Measurements from ENCODE around the gene APBA1.

Gene APBA1

GRCh38 chr9:69574057-69574456 is 98.1 kb downstream of the APBA1 start:
- TF ChIP-seq, protein P1, sequence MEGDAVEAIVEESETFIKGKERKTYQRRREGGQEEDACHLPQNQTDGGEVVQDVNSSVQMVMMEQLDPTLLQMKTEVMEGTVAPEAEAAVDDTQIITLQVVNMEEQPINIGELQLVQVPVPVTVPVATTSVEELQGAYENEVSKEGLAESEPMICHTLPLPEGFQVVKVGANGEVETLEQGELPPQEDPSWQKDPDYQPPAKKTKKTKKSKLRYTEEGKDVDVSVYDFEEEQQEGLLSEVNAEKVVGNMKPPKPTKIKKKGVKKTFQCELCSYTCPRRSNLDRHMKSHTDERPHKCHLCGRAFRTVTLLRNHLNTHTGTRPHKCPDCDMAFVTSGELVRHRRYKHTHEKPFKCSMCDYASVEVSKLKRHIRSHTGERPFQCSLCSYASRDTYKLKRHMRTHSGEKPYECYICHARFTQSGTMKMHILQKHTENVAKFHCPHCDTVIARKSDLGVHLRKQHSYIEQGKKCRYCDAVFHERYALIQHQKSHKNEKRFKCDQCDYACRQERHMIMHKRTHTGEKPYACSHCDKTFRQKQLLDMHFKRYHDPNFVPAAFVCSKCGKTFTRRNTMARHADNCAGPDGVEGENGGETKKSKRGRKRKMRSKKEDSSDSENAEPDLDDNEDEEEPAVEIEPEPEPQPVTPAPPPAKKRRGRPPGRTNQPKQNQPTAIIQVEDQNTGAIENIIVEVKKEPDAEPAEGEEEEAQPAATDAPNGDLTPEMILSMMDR (IDR thresholded peaks at IDR 0.05) = no peak

DNA sequence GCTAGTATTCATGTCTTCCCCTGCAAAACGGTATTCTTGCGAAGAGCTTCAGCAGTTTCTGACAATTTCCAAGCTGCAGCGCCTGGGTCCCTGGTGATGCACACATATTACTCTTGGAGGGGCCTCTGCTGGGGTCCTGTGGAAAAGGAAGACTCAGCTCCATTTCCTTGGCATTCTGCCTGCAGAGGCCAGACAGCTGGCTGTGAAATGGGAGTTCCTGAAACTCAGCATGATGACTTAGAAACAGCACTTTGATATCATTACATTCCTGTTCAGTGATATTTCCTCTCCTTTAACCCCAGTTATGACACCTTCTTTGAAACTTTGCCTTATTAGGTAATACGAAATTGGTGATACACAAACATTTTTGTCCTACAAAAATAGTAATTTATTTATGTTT is 98.5 kb downstream of the APBA1 start:
- TF ChIP-seq, protein P1 (IDR thresholded peaks at IDR 0.05) = no peak

GRCh38 chr9:69572611-69573010 is 99.6 kb downstream of the APBA1 start:
- TF ChIP-seq, protein P1 (IDR thresholded peaks at IDR 0.05) = no peak

GRCh38 chr9:69571032-69571431 is 101.1 kb downstream of the APBA1 start:
- TF ChIP-seq, protein P1 (IDR thresholded peaks at IDR 0.05) = no peak

GRCh38 chr9:69569738-69570451 is 102.3 kb downstream of the APBA1 start:
- TF ChIP-seq, protein P1 (IDR thresholded peaks at IDR 0.05) = no peak

DNA sequence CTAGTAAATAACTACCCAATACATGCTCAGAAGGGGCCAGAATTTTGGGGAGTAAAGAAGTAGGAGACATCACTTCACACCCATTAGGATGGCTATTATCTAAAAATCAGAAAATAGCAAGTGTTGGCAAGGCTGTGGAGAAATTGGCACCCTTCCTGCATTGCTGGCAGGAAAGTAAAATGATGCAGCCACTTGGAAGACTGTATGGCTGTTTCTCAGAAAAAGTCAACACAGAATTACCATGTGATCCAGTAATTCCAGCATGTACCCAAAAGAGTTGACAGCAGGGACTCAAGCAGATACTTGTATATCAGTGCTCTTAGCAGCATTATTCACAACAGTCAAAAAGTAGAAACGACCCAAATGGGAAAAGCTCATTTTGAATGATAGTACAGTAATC is 107.6 kb downstream of the APBA1 start:
- TF ChIP-seq, protein P1 (IDR thresholded peaks at IDR 0.05) = no peak

DNA sequence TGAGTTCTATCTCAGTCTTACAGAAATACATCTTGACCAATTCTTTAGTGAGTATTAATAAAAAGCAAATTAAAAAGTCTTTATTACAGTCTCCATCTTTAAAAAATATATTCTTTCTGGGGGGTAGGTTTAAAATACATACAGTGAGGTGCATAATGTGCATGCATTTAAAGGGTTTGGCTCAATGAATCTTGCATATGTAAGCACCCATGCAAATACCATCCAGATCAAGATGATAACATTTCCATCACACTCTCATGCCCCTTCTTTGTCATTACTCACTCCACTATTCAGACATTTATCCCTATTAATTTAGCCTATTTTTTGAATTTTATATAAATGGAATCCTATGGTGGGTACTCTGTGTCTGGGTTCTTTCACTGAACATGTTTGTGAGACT is 113.0 kb downstream of the APBA1 start:
- TF ChIP-seq, protein P1 (IDR thresholded peaks at IDR 0.05) = no peak

- TF ChIP-seq, protein P1 (IDR thresholded peaks at IDR 0.05) = no peak
Measured at GRCh38 chr9:69556707-69557106, 115.5 kb downstream of the APBA1 start.
